A549 (cell line): ENCODE results near the gene CALML5.

Source experiments
- CBX8 ChIP-seq: fragments of 200-600 bp; sonication (generic); IDR thresholded peaks from 2 replicates; pipeline ENCODE4 v1.6.1; 2016
- EP300 ChIP-seq, 2 experiments: fragments of >200 bp; sonication (Bioruptor Twin); formaldehyde crosslinking; IDR thresholded peaks; 2 replicates in 1 of 2; 3 replicates in 1 of 2; pipeline ENCODE4 v1.6.1; 2016 to 2017
- GATA3 ChIP-seq: IDR thresholded peaks from 2 replicates; pipeline ENCODE4 v1.6.1; 2012; ENCODE audit warnings: borderline replicate concordance
- HDAC2 ChIP-seq: fragments of 200-600 bp; sonication (generic); IDR thresholded peaks from 2 replicates; pipeline ENCODE4 v1.6.1; 2016
- HMGXB4 ChIP-seq: fragments of 250-450 bp; sonication (Bioruptor Pico); IDR thresholded peaks from 2 replicates; pipeline ENCODE4 v1.5.0; 2021; ENCODE audit warnings: mild to moderate bottlenecking, moderate library complexity, borderline replicate concordance
- KDM5A ChIP-seq: fragments of 200-600 bp; sonication (generic); IDR thresholded peaks from 2 replicates; pipeline ENCODE4 v1.6.1; 2016; ENCODE audit warnings: antibody characterized with exemption, mild to moderate bottlenecking
- NPAS2 ChIP-seq: fragments of 250-450 bp; sonication (Bioruptor Pico); IDR thresholded peaks from 2 replicates; pipeline ENCODE4 v1.8.0; 2022; ENCODE audit warnings: mild to moderate bottlenecking, moderate library complexity, borderline replicate concordance
- POLR2A ChIP-seq: IDR thresholded peaks from 2 replicates; pipeline ENCODE4 v1.6.1; 2012; ENCODE audit warnings: mild to moderate bottlenecking, low read length
- RAD21 ChIP-seq, 2 experiments: fragments of >200 bp in 1 of 2; sonication (Bioruptor Twin) in 1 of 2; formaldehyde crosslinking in 1 of 2; IDR thresholded peaks in 1 of 2; conservative IDR thresholded peaks in 1 of 2; 2 replicates in 1 of 2; 3 replicates in 1 of 2; pipeline ENCODE4 v1.6.1; 2012 to 2018; ENCODE audit warnings: inconsistent platforms in 1 of 2
- TFCP2L1 ChIP-seq: fragments of 250-450 bp; sonication (Bioruptor Pico); IDR thresholded peaks from 2 replicates; pipeline ENCODE4 v1.5.0; 2021; ENCODE audit warnings: mild to moderate bottlenecking
- ZFP36 ChIP-seq: fragments of 450-650 bp; IDR thresholded peaks from 2 replicates; pipeline ENCODE4 v1.6.1; 2014; ENCODE audit warnings: borderline replicate concordance; ENCODE audit not compliant: partially characterized antibody
- ZSCAN20 ChIP-seq: fragments of 250-450 bp; sonication (Bioruptor Pico); IDR thresholded peaks from 2 replicates; pipeline ENCODE4 v1.8.0; 2022; ENCODE audit warnings: mild to moderate bottlenecking, moderate library complexity
- TF ChIP-seq, protein P1 (sequence below): fragments of >200 bp; sonication (Bioruptor Twin); formaldehyde crosslinking; IDR thresholded peaks from 3 replicates; pipeline ENCODE4 v1.5.1; 2016
- TF ChIP-seq, protein P2 (sequence below): IDR thresholded peaks from 2 replicates; pipeline ENCODE4 v1.6.1; 2012; ENCODE audit warnings: low read depth, borderline replicate concordance

GRCh38 chr10:5497948-5498730, 1.2 kb downstream of the CALML5 start:
- TF ChIP-seq, protein P1, sequence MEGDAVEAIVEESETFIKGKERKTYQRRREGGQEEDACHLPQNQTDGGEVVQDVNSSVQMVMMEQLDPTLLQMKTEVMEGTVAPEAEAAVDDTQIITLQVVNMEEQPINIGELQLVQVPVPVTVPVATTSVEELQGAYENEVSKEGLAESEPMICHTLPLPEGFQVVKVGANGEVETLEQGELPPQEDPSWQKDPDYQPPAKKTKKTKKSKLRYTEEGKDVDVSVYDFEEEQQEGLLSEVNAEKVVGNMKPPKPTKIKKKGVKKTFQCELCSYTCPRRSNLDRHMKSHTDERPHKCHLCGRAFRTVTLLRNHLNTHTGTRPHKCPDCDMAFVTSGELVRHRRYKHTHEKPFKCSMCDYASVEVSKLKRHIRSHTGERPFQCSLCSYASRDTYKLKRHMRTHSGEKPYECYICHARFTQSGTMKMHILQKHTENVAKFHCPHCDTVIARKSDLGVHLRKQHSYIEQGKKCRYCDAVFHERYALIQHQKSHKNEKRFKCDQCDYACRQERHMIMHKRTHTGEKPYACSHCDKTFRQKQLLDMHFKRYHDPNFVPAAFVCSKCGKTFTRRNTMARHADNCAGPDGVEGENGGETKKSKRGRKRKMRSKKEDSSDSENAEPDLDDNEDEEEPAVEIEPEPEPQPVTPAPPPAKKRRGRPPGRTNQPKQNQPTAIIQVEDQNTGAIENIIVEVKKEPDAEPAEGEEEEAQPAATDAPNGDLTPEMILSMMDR, result no peak
- no peak for TF ChIP-seq CBX8
- TF ChIP-seq POLR2A, result no peak
- no peak for TF ChIP-seq ZSCAN20 (CRISPR knock-in tag)
- no peak for TF ChIP-seq KDM5A
- no peak for TF ChIP-seq GATA3
- no peak for TF ChIP-seq HMGXB4 (CRISPR knock-in tag)
- TF ChIP-seq, protein P2, sequence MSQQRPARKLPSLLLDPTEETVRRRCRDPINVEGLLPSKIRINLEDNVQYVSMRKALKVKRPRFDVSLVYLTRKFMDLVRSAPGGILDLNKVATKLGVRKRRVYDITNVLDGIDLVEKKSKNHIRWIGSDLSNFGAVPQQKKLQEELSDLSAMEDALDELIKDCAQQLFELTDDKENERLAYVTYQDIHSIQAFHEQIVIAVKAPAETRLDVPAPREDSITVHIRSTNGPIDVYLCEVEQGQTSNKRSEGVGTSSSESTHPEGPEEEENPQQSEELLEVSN, result no peak
- no peak for TF ChIP-seq EP300 (IDR thresholded peaks at IDR 0.05)
- no peak for TF ChIP-seq HDAC2
- TF ChIP-seq ZFP36, result no peak
- no peak for TF ChIP-seq NPAS2 (CRISPR knock-in tag)
- no peak for TF ChIP-seq RAD21 (conservative IDR thresholded peaks at IDR 0.05 in 1 of 2, IDR thresholded peaks at IDR 0.05 in 1 of 2)
- no peak for TF ChIP-seq TFCP2L1 (CRISPR knock-in tag)
